ENCODE results near the gene KCNIP4. TPM values are rescaled to one million over a fixed set of nuclear protein-coding genes. Genes with fewer than 3 reads are reported as not detected.

Gene KCNIP4
- total RNA-seq, 1 donor from 2014 or later, result 30.4 TPM

- no peak for TF ChIP-seq CTCF (IDR thresholded peaks at IDR 0.05; ENCODE audit: partially characterized antibody, unreplicated experiment)
- Mint-ChIP-seq H3K27me3 (ENCODE audit: unreplicated experiment) (peaks cover 6% of the 10 kb centered on the region), H3K4me1 (ENCODE audit: low read depth, unreplicated experiment) (peaks cover 54% of the 10 kb centered on the region), H3K9me3 (ENCODE audit: unreplicated experiment) (peaks cover 11% of the 10 kb centered on the region), H3K4me3 (ENCODE audit: unreplicated experiment) (peak overlapping the region; percentile 46), H3K27ac (ENCODE audit: unreplicated experiment) (peak overlapping the region; percentile 50), H3K36me3 (ENCODE audit: unreplicated experiment) (no peaks in the 10 kb centered on the region)
- no peak for DNase-seq
Measured at GRCh38 chr4:21849077-21849476, 99.5 kb downstream of the KCNIP4 start.

- DNase-seq, result peak; percentile 36
- Mint-ChIP-seq H3K36me3 (ENCODE audit: unreplicated experiment) (no peaks in the 10 kb centered on the region), H3K27me3 (ENCODE audit: unreplicated experiment) (peaks cover 6% of the 10 kb centered on the region), H3K4me1 (ENCODE audit: low read depth, unreplicated experiment) (peaks cover 54% of the 10 kb centered on the region), H3K9me3 (ENCODE audit: unreplicated experiment) (peaks cover 11% of the 10 kb centered on the region), H3K4me3 (ENCODE audit: unreplicated experiment) (peak overlapping the region; percentile 48), H3K27ac (ENCODE audit: unreplicated experiment) (peak overlapping the region; percentile 79)
- no peak for TF ChIP-seq CTCF (IDR thresholded peaks at IDR 0.05; ENCODE audit: partially characterized antibody, unreplicated experiment)
Measured at GRCh38 chr4:21848021-21848420, 100.6 kb downstream of the KCNIP4 start.

- no peak for TF ChIP-seq CTCF (IDR thresholded peaks at IDR 0.05; ENCODE audit: partially characterized antibody, unreplicated experiment)
- peaks cover 6% of the 10 kb centered on the region for H3K27me3 Mint-ChIP-seq (ENCODE audit: unreplicated experiment)
Measured at GRCh38 chr4:21845663-21846062, 102.9 kb downstream of the KCNIP4 start.

GRCh38 chr4:21835712-21836111 is 112.9 kb downstream of the KCNIP4 start:
- DNase-seq, result no peak
- TF ChIP-seq CTCF (IDR thresholded peaks at IDR 0.05; ENCODE audit: partially characterized antibody, unreplicated experiment), result no peak
- peaks cover 7% of the 10 kb centered on the region for H3K9me3 Mint-ChIP-seq (ENCODE audit: unreplicated experiment)
- peaks cover 2% of the 10 kb centered on the region for H3K4me1 Mint-ChIP-seq (ENCODE audit: low read depth, unreplicated experiment)
- no peak overlapping the region for H3K4me3 Mint-ChIP-seq (ENCODE audit: unreplicated experiment)
- peaks cover 20% of the 10 kb centered on the region for H3K36me3 Mint-ChIP-seq (ENCODE audit: unreplicated experiment)
- no peak overlapping the region for H3K27ac Mint-ChIP-seq (ENCODE audit: unreplicated experiment)
- no peaks in the 10 kb centered on the region for H3K27me3 Mint-ChIP-seq (ENCODE audit: unreplicated experiment)

More at GRCh38 chr4:21845663-21846062, 102.9 kb downstream of the KCNIP4 start:
- Mint-ChIP-seq H3K36me3 (ENCODE audit: unreplicated experiment) (no peaks in the 10 kb centered on the region), H3K4me3 (ENCODE audit: unreplicated experiment) (no peak overlapping the region), H3K27ac (ENCODE audit: unreplicated experiment) (no peak overlapping the region), H3K9me3 (ENCODE audit: unreplicated experiment) (peaks cover 11% of the 10 kb centered on the region), H3K4me1 (ENCODE audit: low read depth, unreplicated experiment) (peaks cover 39% of the 10 kb centered on the region)
- no peak for DNase-seq

GRCh38 chr4:21830272-21830671 is 118.3 kb downstream of the KCNIP4 start:
- no peak overlapping the region for H3K4me3 Mint-ChIP-seq (ENCODE audit: unreplicated experiment)

More at GRCh38 chr4:21830272-21830671, 118.3 kb downstream of the KCNIP4 start:
- TF ChIP-seq CTCF (IDR thresholded peaks at IDR 0.05; ENCODE audit: partially characterized antibody, unreplicated experiment), result no peak
- Mint-ChIP-seq H3K27me3 (ENCODE audit: unreplicated experiment) (no peaks in the 10 kb centered on the region), H3K9me3 (ENCODE audit: unreplicated experiment) (peaks cover 9% of the 10 kb centered on the region), H3K4me1 (ENCODE audit: low read depth, unreplicated experiment) (no peaks in the 10 kb centered on the region), H3K27ac (ENCODE audit: unreplicated experiment) (no peak overlapping the region), H3K36me3 (ENCODE audit: unreplicated experiment) (peaks cover 19% of the 10 kb centered on the region)
- DNase-seq, result no peak

All from glutamatergic neuron (in vitro differentiated cells).